Stimulated activated memory B cell treated with anti-CD40 and anti-IgM and Interleukin-4, amounts not matched to agents 10 μg/mL and 1 μg/mL and 100 μg/mL, for 72 hours (primary cell): ENCODE results near the gene ASS1.

Source experiments
- ATAC-seq: fragments of 150-1000 bp; cut with Tn5 transposase; 2 replicates; pipeline ENCODE4 v1.10.0; 2021
- H3K27ac Mint-ChIP-seq: one replicate; pipeline ENCODE4 v1.8.0; 2022; ENCODE audit warnings: mild to moderate bottlenecking, mixed read lengths
- H3K27me3 Mint-ChIP-seq: one replicate; pipeline ENCODE4 v1.8.0; 2022; ENCODE audit warnings: mixed read lengths
- H3K36me3 Mint-ChIP-seq: one replicate; pipeline ENCODE4 v1.8.0; 2022; ENCODE audit warnings: mixed read lengths
- H3K4me1 Mint-ChIP-seq: one replicate; pipeline ENCODE4 v1.8.0; 2022; ENCODE audit warnings: mixed read lengths
- H3K4me3 Mint-ChIP-seq: one replicate; pipeline ENCODE4 v1.8.0; 2022; ENCODE audit warnings: mild to moderate bottlenecking, moderate library complexity, mixed read lengths
- H3K9me3 Mint-ChIP-seq: one replicate; pipeline ENCODE4 v1.8.0; 2022; ENCODE audit warnings: mixed read lengths

The ASS1 gene

DNA sequence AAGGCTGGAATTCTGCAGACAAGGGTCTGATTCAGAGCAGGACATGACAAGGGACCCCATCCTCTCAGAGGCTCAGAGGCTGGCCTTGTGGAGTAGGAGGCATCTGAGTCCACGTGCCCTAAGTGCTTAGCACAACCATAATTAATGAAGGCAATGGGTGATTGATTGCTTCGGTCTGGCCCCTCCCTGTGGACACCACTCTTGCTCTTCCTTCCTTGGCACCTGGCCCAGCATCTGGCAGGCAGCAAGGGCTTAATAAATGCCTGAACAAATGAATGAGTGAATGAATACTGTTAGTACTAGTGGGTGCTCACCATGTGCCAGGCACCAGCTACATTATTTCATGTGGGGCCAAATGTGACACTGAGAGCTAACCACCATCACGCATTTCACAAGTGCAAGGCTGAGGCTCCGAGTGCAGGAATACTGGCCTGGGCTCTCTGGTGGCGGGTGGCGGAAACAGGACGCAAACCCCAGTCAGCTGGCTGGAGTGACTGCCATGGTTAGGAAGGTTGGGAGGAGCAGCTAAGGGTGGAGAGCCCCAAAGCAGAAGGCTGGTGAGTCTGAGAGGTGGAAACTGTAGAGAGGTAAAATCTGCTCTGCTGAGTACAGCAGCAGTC, 53.6 kb downstream of the ASS1 start:
- ATAC-seq, result no peak
- Mint-ChIP-seq H3K4me1 (no peaks in the 10 kb centered on the region), H3K36me3 (no peaks in the 10 kb centered on the region)

DNA sequence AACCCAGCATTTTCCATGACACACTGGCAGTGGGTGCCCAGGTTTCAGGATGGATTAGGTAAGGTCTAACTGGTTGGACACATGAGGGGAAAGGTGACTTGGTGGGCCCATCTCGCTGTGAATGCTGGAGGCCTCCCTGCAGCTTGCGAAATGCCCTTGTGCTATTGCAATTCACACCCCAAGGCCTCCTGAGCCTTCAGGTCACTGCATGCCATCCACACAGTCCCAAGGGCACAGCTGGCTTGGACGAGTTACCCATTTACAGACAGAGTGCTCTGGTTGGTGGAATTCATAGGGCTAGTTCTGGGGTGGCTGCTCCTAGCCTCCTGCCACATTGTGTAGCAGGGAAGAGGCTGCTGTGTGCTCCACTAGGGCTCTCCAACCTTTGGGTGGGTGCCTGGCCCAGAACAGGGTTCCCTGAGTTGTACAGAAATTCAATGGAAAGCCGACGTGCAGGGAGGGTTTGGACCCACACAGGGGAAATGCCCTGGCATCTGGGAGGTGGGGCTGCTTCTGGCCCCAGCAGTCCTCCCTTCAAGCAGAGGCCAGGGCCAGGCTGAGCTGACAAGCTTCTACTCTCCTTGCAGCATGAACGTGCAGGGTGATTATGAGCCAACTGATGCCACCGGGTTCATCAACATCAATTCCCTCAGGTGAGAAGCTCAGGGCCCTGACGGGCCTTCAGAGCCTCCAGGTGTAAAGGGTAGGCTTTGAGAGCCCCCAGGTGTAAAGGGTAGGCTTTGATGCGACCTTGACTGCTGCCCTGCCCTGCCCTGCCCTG, 54.3 kb downstream of the ASS1 start:
- H3K4me1 Mint-ChIP-seq, result no peaks in the 10 kb centered on the region
- H3K36me3 Mint-ChIP-seq, result no peaks in the 10 kb centered on the region
- ATAC-seq, result peak; percentile 42
- peaks cover 11% of the 10 kb centered on the region for H3K9me3 Mint-ChIP-seq
- peaks cover 43% of the 10 kb centered on the region for H3K27me3 Mint-ChIP-seq
- no peak overlapping the region for H3K4me3 Mint-ChIP-seq
- H3K27ac Mint-ChIP-seq, result no peak overlapping the region

More for the DNA sequence above, 53.6 kb downstream of the ASS1 start:
- peaks cover 45% of the 10 kb centered on the region for H3K27me3 Mint-ChIP-seq
- H3K4me3 Mint-ChIP-seq, result no peak overlapping the region
- no peak overlapping the region for H3K27ac Mint-ChIP-seq
- H3K9me3 Mint-ChIP-seq, result peaks cover 11% of the 10 kb centered on the region

DNA sequence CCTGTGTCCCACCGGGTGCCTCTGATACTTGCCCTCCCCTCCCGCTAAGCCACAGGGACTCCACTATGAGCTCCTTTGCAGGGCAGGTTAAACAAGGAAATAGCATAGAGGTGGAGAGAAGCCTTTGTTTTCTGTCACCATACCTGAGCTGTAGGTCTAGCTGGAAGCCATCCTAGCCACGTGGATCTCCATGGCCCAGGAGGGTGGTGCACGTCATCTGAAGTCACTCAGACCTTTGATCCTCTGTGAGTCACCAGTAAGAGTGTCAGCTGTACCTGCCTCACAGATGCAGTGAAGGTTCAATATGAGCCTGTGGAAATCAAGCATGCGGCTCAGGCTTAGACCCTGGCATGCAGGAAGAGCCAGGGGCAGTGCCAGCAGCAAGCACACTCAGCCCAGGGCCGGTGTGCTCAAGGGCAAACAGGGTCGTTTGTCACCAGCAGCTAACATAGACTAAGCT, 55.1 kb downstream of the ASS1 start:
- H3K9me3 Mint-ChIP-seq, result peaks cover 10% of the 10 kb centered on the region
- H3K4me3 Mint-ChIP-seq, result no peak overlapping the region
- peaks cover 36% of the 10 kb centered on the region for H3K27me3 Mint-ChIP-seq
- peak; percentile 42 for ATAC-seq
- H3K36me3 Mint-ChIP-seq, result no peaks in the 10 kb centered on the region
- no peaks in the 10 kb centered on the region for H3K4me1 Mint-ChIP-seq
- H3K27ac Mint-ChIP-seq, result no peak overlapping the region

DNA sequence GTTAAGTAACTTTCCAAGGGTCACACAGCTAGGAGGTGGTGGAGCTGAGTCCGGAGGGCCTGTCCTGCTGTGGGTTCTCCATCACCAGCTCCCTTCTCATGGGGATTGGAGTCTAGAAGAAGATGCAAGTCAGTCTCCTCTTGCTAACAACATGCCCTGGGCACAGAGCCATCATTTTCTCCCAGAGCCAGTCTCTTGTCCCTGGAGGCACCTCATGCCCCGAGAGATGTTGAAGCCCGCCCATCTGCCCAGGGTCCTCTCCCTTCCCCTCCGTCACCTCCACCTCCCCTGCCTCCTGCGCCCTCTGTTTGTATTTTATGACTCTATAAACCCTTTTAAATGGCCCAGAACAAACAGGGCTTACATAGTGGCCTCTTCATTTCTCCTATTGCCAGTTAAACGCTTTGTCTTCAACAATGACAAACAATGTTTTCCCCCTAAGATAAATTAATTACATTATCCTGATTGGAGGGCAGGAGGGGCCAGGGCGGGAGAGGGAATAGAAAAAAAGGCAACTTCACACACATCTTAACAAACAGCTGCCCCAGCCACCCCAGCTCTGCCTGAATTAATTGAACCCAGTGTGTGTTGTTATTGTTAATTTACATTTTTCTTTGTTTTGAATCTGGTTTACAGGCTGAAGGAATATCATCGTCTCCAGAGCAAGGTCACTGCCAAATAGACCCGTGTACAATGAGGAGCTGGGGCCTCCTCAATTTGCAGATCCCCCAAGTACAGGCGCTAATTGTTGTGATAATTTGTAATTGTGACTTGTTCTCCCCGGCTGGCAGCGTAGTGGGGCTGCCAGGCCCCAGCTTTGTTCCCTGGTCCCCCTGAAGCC, 55.8 kb downstream of the ASS1 start:
- no peak overlapping the region for H3K27ac Mint-ChIP-seq
- peaks cover 4% of the 10 kb centered on the region for H3K9me3 Mint-ChIP-seq
- H3K4me1 Mint-ChIP-seq, result no peaks in the 10 kb centered on the region
- H3K27me3 Mint-ChIP-seq, result peaks cover 29% of the 10 kb centered on the region
- ATAC-seq, result no peak
- H3K36me3 Mint-ChIP-seq, result no peaks in the 10 kb centered on the region
- no peak overlapping the region for H3K4me3 Mint-ChIP-seq

DNA sequence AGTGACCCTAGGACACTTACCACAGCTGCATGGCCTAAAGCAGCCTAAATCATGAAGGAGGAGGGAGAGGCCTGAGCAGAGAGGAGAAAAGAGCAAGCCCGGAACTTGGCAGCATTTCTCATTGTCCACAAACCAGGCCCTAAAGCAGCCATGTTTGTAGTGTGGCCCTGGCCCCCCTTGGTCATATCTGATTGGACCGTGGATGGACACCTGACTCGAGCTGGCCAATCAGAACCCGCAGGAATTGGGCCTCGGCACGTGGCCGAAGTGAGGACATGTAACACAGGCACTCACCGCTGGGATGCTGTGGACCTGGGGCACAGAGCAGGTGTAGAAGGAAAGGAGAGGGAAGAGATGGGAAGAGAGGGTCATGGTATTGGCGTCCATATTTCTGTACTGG, 56.9 kb downstream of the ASS1 start:
- ATAC-seq, result no peak
- H3K27me3 Mint-ChIP-seq, result peaks cover 22% of the 10 kb centered on the region
- H3K4me1 Mint-ChIP-seq, result no peaks in the 10 kb centered on the region
- H3K4me3 Mint-ChIP-seq, result no peak overlapping the region
- no peaks in the 10 kb centered on the region for H3K9me3 Mint-ChIP-seq
- H3K27ac Mint-ChIP-seq, result no peak overlapping the region
- no peaks in the 10 kb centered on the region for H3K36me3 Mint-ChIP-seq

DNA sequence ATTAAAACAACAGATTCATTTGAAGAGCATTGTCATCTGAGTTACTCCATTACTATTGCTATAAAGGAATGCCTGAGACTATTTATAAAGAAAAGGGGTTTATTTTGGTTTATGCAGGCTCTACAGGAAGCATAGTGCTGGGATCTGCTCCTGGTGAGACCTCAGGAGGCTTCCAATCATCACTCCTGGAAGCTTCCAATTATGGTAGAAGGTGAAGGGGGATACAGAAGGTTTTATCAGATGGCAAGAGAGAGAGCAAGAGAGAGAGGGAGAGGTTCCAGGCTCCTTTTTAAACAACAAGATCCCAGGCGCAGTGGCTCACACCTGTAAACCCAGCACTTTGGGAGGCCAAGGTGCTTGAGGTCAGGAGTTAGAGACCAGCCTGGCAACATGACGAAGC, 63.5 kb downstream of the ASS1 start:
- H3K4me3 Mint-ChIP-seq, result no peak overlapping the region
- peaks cover 33% of the 10 kb centered on the region for H3K27me3 Mint-ChIP-seq
- ATAC-seq, result no peak
- H3K36me3 Mint-ChIP-seq, result peaks cover 4% of the 10 kb centered on the region
- H3K4me1 Mint-ChIP-seq, result no peaks in the 10 kb centered on the region
- no peak overlapping the region for H3K27ac Mint-ChIP-seq
- H3K9me3 Mint-ChIP-seq, result peaks cover 12% of the 10 kb centered on the region

DNA sequence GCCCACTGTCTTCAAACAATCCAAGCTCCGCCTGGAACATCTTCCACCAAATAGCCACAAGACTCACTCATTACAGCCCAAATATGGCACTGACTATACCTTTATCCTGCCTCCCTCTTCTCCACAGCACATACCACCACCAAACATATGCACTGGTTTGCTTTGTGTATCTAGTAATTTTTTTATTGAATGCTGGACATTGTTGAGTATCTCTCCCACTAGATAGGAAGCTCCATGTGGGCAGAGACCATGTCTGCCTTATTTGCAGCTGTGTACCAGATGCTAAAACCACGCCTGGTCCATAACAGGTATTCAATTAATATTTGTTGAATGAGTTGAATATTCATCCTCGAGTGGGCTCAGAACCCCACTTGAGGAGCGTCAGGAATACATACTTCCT, 67.4 kb downstream of the ASS1 start:
- Mint-ChIP-seq H3K4me3 (no peak overlapping the region), H3K27me3 (peaks cover 51% of the 10 kb centered on the region)

DNA sequence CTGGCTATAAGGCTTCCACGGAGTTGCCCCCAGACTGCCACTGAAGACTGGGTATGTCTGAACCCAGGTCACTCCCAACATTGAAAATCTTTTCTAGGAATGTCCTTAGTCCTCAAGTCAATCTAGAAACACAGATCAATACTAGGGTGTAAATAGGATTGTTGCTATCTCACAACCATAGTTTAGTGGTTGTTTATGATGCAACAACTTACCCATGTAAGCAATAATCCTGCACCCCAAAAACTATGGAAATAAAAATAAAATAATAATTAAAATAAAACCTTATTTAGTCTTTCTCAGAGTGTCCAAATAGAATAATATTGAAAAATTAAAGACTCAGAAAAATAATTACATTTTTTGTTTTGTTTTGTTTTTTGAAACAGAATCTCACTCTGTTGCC, 68.3 kb downstream of the ASS1 start:
- H3K36me3 Mint-ChIP-seq, result peaks cover 4% of the 10 kb centered on the region

More for the DNA sequence above, 67.4 kb downstream of the ASS1 start:
- Mint-ChIP-seq H3K9me3 (peaks cover 12% of the 10 kb centered on the region), H3K4me1 (no peaks in the 10 kb centered on the region), H3K27ac (no peak overlapping the region), H3K36me3 (peaks cover 4% of the 10 kb centered on the region)
- ATAC-seq, result no peak

DNA sequence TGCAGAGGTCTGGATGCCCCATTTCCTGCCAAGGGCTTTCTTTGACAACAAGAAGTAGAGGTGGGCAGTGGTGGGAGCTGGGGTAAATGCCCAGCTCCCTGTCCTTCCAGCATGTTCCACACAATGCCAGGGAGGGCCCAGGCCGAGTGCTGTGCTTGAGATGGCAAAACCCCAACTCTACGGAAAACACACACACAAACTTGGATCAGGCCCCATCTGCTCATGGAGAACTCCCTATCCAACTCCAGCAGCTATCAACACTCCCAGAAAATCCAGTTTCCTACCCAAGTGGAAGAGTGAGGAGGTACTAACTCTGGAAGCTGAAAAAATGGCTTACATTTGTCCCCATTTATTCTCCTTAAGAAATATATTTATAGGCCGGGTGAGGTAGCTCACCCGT, 73.5 kb downstream of the ASS1 start:
- H3K9me3 Mint-ChIP-seq, result no peaks in the 10 kb centered on the region
- H3K36me3 Mint-ChIP-seq, result no peaks in the 10 kb centered on the region
- ATAC-seq, result no peak
- H3K4me1 Mint-ChIP-seq, result peaks cover 10% of the 10 kb centered on the region
- no peak overlapping the region for H3K27ac Mint-ChIP-seq
- peaks cover 47% of the 10 kb centered on the region for H3K27me3 Mint-ChIP-seq
- no peak overlapping the region for H3K4me3 Mint-ChIP-seq

More for the DNA sequence above, 68.3 kb downstream of the ASS1 start:
- Mint-ChIP-seq H3K27me3 (peaks cover 56% of the 10 kb centered on the region), H3K4me1 (no peaks in the 10 kb centered on the region), H3K4me3 (no peak overlapping the region), H3K27ac (no peak overlapping the region), H3K9me3 (peaks cover 12% of the 10 kb centered on the region)
- ATAC-seq, result no peak

DNA sequence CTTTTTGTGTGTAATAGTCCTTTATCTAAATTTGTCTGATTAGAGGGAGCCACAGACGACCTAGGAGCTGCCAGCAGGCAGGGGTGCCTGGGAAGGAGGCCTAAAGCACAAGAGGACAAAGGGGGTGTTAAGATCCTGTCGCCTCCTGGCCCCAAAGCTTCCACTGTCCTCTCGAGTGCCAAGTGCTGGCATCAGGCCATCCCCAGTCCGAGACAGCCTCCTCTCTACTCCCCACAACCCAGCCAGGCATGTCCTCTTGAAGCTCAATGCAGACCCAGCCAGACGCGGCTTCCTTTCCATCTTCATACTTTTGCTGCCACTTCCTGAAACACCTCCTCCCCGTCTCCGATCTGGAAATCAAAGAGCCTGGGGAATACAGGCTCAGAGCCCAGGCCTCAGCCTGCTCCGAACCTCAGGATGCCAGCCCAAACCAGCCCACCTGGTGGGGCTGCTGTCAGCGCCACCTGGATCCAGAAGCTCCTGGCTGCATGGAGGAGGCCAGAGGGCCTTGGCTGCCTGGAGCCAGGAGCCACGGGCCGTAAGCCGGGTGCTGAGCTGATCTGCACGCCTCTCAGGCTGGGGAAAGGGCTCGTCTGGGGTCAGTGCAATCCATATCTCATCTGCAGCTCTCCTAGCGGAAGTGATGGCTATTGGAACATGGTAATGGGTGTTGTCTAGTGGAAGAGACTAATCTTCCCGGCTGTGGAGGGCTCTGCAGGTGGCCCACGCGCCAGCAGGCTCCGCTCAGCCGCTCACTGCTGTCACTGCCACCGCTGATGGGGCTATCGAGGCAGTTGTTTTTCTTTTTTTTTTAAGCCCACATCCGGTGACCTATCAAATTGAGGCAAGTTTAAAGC, 74.4 kb downstream of the ASS1 start:
- H3K27me3 Mint-ChIP-seq, result peaks cover 52% of the 10 kb centered on the region
- ATAC-seq, result peak; percentile 22
- H3K4me3 Mint-ChIP-seq, result no peak overlapping the region
- H3K4me1 Mint-ChIP-seq, result peaks cover 10% of the 10 kb centered on the region
- no peak overlapping the region for H3K27ac Mint-ChIP-seq
- no peaks in the 10 kb centered on the region for H3K9me3 Mint-ChIP-seq
- no peaks in the 10 kb centered on the region for H3K36me3 Mint-ChIP-seq

DNA sequence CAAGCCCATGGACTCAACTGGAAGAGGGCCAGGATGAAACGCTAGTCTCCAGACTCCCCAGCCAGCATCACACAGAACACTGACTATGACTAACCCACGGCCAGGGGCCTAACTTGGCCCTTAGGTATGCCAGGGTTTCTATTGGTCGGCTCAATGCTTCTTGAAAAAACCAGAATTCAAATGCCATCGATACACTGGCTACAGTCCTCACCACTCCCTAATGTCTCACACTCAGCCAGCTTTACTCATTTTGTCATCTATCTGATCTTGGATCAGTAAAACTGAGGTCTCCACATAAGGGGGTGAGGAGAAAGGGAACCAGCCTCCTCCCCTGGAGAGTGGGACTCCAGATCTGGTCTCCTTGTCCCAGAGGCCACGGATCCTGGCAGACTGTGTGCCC, 75.2 kb downstream of the ASS1 start:
- no peak for ATAC-seq
- no peak overlapping the region for H3K27ac Mint-ChIP-seq
- H3K4me3 Mint-ChIP-seq, result no peak overlapping the region
- H3K4me1 Mint-ChIP-seq, result peaks cover 10% of the 10 kb centered on the region
- no peaks in the 10 kb centered on the region for H3K9me3 Mint-ChIP-seq
- peaks cover 47% of the 10 kb centered on the region for H3K27me3 Mint-ChIP-seq
- no peaks in the 10 kb centered on the region for H3K36me3 Mint-ChIP-seq

DNA sequence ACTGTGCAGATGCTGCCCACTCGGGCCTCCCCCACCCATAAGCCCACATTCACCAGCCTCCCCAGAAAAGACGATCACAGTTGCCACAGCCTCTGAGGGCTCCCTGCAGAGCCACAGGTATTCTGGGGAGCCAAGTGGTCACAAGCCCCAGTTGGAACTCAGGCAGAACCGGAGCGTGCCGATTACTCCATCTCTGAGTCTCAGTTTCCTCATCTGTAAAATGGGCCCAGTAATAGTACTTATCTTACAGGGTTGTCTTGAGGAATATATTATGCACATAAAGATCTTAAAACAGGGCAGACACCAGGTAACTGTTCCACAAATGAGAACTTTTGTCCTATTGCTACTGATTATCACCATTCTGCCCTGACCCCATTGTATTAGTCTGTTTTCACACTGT, 77.0 kb downstream of the ASS1 start:
- Mint-ChIP-seq H3K4me3 (no peak overlapping the region), H3K4me1 (peaks cover 10% of the 10 kb centered on the region), H3K36me3 (no peaks in the 10 kb centered on the region), H3K27me3 (peaks cover 58% of the 10 kb centered on the region), H3K27ac (no peak overlapping the region), H3K9me3 (no peaks in the 10 kb centered on the region)
- no peak for ATAC-seq

DNA sequence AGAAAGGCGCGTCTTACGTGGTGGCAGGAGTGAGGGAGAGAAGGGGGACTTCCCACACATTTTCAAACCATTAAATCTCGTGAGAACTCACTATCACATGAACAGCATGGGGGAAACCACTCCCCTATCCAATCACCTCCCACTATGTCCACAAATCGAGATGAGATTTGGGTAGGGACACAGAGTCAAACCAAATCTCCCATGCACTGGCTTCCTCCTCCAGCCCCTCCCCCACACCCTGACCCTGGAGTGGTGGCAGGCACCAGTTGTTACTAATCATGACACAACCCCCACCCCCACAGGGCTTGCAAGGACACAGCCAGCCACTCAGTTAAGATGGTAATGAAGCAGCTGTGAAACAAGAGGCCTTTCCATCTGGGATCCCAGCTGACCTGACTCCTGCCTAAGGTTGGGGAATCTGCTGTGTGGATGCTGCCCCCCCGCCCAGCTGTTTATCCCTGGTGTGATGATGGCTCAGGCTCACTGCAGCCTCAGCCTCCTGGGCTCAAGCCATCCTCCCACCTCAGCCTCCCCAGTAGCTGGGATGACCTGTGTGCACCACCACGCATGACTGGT, 77.6 kb downstream of the ASS1 start:
- Mint-ChIP-seq H3K4me1 (peaks cover 10% of the 10 kb centered on the region), H3K9me3 (no peaks in the 10 kb centered on the region), H3K4me3 (no peak overlapping the region), H3K27me3 (peaks cover 56% of the 10 kb centered on the region), H3K27ac (no peak overlapping the region), H3K36me3 (no peaks in the 10 kb centered on the region)
- no peak for ATAC-seq

DNA sequence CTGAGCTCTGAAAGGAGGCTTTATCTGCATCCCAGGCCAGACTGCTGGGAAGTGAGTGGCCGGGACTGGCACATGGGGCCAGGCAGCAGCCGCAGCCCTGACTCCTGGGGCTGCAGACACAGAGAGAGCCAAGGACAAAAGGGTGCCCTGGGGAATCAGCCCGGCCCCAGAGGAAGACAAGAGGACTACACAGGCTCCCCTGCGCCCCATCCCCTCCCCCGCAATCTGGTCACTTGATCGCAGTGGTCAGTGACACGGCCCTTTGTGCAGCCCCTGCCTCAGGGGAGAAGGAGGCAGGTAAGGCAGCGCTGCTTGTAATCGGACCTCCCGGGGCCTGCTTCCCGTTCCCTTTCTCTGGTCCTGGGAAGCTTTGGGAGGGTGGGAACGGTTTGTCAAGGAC, 79.2 kb downstream of the ASS1 start:
- H3K9me3 Mint-ChIP-seq, result no peaks in the 10 kb centered on the region
- no peak overlapping the region for H3K4me3 Mint-ChIP-seq

More for the DNA sequence above, 79.2 kb downstream of the ASS1 start:
- Mint-ChIP-seq H3K4me1 (peaks cover 10% of the 10 kb centered on the region), H3K27me3 (peaks cover 44% of the 10 kb centered on the region), H3K27ac (no peak overlapping the region), H3K36me3 (no peaks in the 10 kb centered on the region)
- ATAC-seq, result no peak
